Aorta (tissue), 5 donors: ENCODE data around the gene RASA4B. TPM values are rescaled to one million over a fixed set of nuclear protein-coding genes. Genes with fewer than 3 reads are reported as not detected.
A peak's percentile ranks its signal among the peaks of the same experiment; 100 is the strongest.
"Not testable (repeated sequence)": the region's sequence is repeated elsewhere in the genome, so short reads cannot be mapped to it uniquely, and the experiment has no call there.

ENCODE experiments used
- ATAC-seq: fragments of 200-7000 bp; cut with Tn5 transposase; one replicate; pipeline ENCODE4 v1.9.1; 2022; ENCODE audit warnings: moderate library complexity; ENCODE audit not compliant: low FRiP score
- DNase-seq, 2 donors: peaks; one replicate each; pipeline ENCODE4 v3.0.0-alpha.2; 2020
- H3K27ac ChIP-seq, 2 donors: one replicate each; pipeline ENCODE4 v1.5.1; 2013; ENCODE audit warnings: low read length in 2 of 2, mild to moderate bottlenecking in 2 of 2, moderate library complexity in 2 of 2, control low read depth in 1 of 2, inconsistent platforms in 1 of 2, low read depth in 1 of 2
- H3K27me3 ChIP-seq, 2 donors: one replicate each; pipeline ENCODE4 v1.6.1; 2013; ENCODE audit warnings: control low read depth in 1 of 2, low read length in 1 of 2, mild to moderate bottlenecking in 1 of 2, moderate library complexity in 1 of 2; ENCODE audit not compliant: insufficient read depth in 2 of 2, control insufficient read depth in 1 of 2
- H3K36me3 ChIP-seq, 2 donors: one replicate each; pipeline ENCODE4 v1.6.1; 2013; ENCODE audit warnings: control low read depth in 1 of 2, low read length in 1 of 2, mild to moderate bottlenecking in 1 of 2; ENCODE audit not compliant: insufficient read depth in 2 of 2, control insufficient read depth in 1 of 2
- H3K4me1 ChIP-seq, 2 donors: one replicate each; pipeline ENCODE4 v1.6.1; 2013; ENCODE audit warnings: low read length in 2 of 2, control low read depth in 1 of 2, mild to moderate bottlenecking in 1 of 2, moderate library complexity in 1 of 2; ENCODE audit not compliant: insufficient read depth in 2 of 2, control insufficient read depth in 1 of 2
- H3K4me3 ChIP-seq, 2 donors: one replicate each; pipeline ENCODE4 v1.5.1; 2013; ENCODE audit warnings: low read length in 2 of 2, control low read depth in 1 of 2, mild to moderate bottlenecking in 1 of 2
- H3K9me3 ChIP-seq: one replicate; pipeline ENCODE4 v1.6.1; 2013; ENCODE audit warnings: mild to moderate bottlenecking, low read length; ENCODE audit not compliant: control insufficient read depth
- WGBS, 2 donors: extraction: QIAGEN DNeasy Blood & Tissue Kit; methylation state at CpG; one replicate each; pipeline ENCODE4 v1.1.7; 2013; 5-methylcytosine and 5-hydroxymethylcytosine counted together
- intact Hi-C, 2 donors: fragments of 100-400 bp; cut with DNase I; formaldehyde crosslinking; loops; one replicate each; pipeline versions ENCODE4 v1.14.2 to v1.15.0; 2022
- polyA plus RNA-seq, 2 donors: library from polyadenylated mRNA; stranded (reverse); fragments of 200-250 nt; gene quantifications; one replicate each; pipeline ENCODE4 v1.2.3, GENCODE V29; 2013
- total RNA-seq, 2 donors: library from RNA; stranded (reverse); fragmentation: NEBNext Ultra II Directional; extraction: Animal tissue kit (Norgen Biotek cat#: 25700); gene quantifications; one replicate each; pipeline ENCODE4 v1.2.1, GENCODE V29; 2021
- donor health status: healthy with polysubstance abuse.
- donor health status: Bipolar disorder and iron deficiency.
- donor health status: DM: no; HTN: no; CAD: no.
- donor health status: DM: no; HTN: no; CAD: no.
- donor health status: DM: yes; HTN: yes; CAD: no.

Gene RASA4B
- total and polyA plus RNA-seq, 4 donors = 14.4 to 81.9 (median 47.5) TPM

DNA sequence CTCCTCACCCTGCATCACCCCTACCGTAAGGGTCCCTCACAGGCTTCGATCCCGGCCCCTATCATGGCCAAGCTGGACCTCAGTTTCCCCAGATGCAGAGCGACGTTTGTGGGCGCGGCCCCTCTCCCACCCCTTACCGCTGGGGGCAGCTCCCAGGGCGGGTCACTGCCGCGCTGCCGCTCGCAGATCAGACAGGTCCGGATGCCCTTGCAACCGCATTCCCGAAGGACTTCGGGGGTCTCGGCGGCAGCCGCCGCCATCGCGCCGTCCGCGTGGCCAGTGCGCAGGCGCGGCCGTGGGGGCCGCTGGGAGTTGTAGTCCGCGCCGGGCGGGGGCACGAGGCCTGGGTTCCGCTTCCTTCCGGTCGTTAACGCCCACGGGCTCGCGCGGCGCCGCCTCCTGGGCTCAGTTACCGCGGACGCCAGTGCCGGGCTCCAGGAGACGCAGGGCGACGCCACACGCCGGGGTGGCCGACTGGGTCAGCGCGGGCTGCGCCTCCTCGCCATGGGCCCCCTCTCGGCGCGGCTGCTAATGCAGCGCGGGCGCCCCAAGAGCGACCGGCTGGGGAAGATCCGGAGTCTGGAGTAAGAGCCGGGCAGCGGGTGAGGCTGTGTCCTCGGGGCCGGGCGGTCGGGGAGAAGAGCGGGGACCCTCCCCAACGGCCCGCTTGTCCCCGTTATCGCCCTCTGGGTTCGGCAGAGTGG, 52.8 kb downstream of the RASA4B start, which contains the start of the genes ALKBH4 and LRWD1:
TSS of gene ALKBH4 (minus strand) at position 287 of the 704 bp plus-strand sequence. CDS start at position 260, 27 bp downstream.
TSS of gene LRWD1 (plus strand) at position 408 of the 704 bp plus-strand sequence. CDS start at position 505, 97 bp downstream.
- ATAC-seq = peak; percentile 95
- no peaks in the 10 kb centered on the region for H3K27me3 ChIP-seq
- DNase-seq = peak; percentile 96 to 99
- H3K4me1 ChIP-seq = no peaks in the 10 kb centered on the region
- no peak within 1 kb of the TSS for H3K27ac ChIP-seq
- H3K4me3 ChIP-seq = peak within 1 kb of the TSS; percentile 50 to 96
- no peaks in the 10 kb centered on the region for H3K9me3 ChIP-seq
- H3K36me3 ChIP-seq = no peaks in the 10 kb centered on the region
- 0 to 1% methylated on average over 50 to 81 of the region's 81 CpGs for WGBS, 2 donors
- intact Hi-C loops = no loop called here

DNA sequence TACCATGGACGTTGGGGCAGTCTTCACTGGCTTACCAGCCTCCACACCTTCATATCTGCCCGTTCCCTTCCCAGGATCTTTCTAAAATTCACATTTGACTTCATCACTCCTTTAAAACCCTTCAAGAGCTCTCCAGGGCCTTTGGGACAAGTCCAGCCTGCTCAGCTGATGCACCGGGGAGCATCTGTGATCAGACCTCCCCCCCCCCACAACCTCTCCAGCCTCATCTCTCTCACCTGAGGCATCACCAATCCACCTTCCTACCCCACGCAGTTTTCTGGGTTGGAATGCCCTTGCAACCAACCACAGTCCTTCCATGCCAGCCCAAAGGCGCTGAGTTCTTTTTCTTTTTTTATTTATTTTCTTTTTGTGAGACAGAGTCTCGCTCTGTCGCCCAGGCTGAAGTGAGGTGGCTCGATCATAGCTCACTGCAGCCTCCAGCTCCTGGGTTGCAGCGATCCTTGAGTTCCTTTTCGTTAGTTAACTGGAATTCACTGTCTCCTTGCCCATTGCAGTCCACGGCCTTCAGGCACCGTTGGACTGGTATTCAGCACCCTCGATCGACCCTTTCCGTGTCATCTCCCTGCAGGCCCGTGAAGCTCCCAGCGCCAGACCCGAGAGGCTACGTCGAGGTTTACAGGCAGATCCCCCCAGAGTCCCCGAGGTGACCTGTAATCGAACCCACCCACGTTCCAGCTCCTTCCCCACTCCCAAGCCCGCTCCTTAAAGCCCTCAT, 53.6 kb downstream of the RASA4B start:
- H3K27me3 ChIP-seq = no peaks in the 10 kb centered on the region
- 9% methylated on average over 24 of the region's 24 CpGs for WGBS, 2 donors
- no peaks in the 10 kb centered on the region for H3K9me3 ChIP-seq
- peak in 1 of 2 donors; percentile 57 for DNase-seq
- H3K4me1 ChIP-seq = no peaks in the 10 kb centered on the region
- no peak for ATAC-seq
- H3K36me3 ChIP-seq = no peaks in the 10 kb centered on the region
- intact Hi-C loops = no loop called here
- H3K27ac ChIP-seq = no peak overlapping the region
- peak overlapping the region; percentile 50 to 96 for H3K4me3 ChIP-seq

DNA sequence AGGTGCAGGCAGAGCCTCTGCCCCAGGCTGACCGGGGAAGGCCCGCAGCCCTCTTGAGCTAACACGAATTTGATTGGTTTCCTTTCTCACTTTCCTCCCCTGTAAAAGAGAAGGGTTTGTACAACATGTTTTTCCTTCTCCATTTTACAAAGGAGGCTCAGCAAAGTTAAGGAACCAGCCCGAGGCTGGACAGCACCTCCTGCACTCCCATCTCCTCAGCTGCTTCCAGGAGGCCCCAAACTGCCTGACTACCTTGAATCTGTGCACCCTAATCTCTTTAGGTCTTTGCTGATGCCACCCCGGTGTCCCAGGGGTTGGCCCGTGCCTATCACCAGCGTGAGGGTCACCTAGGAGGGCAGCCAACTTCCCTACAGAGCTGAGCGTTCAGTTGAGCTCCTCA, 57.1 kb downstream of the RASA4B start:
- Histone ChIP-seq H3K27me3 (no peaks in the 10 kb centered on the region), H3K27ac (no peak overlapping the region), H3K9me3 (no peaks in the 10 kb centered on the region), H3K36me3 (peaks cover 0 to 5% of the 10 kb centered on the region in 2 donors), H3K4me3 (no peak overlapping the region), H3K4me1 (no peaks in the 10 kb centered on the region)
- intact Hi-C loops = no loop called here
- 87 to 90% methylated on average over 8 of the region's 8 CpGs for WGBS, 2 donors
- no peak for DNase-seq
- no peak for ATAC-seq

DNA sequence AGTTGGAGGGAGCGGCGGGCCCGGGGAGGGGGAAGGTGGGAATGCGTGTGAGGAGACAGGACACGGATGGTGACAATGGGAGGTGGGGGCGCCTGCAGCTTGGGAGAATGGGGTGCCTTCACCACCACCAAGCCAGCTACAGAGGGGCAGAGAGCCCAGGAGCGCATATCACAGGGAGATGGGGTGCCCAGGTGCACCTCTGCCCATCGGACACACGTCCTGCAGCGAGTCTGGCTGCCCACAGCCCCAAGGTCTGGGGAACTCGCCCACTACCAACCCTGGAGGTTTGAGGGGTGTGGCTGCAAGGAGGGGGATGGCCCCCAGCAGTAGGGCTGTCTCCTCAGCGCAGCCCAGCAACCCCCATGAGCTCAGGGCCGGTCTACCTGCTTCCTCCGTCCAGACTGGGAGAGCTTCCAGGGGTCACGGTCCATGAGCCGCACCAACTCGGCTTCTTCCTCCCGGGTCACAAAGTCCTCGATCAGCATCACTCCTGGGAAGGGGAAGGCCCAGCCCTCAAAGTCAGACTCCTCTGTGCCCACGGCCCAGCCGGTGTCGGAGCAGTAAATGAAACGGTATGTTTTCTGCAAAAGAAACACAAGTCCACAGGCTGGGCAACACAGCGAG, 58.2 kb downstream of the RASA4B start:
- DNase-seq (no peak), ATAC-seq (no peak)
- 93 to 95% methylated on average over 24 of the region's 24 CpGs for WGBS, 2 donors
- Histone ChIP-seq H3K27me3 (no peaks in the 10 kb centered on the region), H3K4me3 (no peak overlapping the region), H3K36me3 (peaks cover 0 to 5% of the 10 kb centered on the region in 2 donors), H3K27ac (no peak overlapping the region), H3K9me3 (no peaks in the 10 kb centered on the region), H3K4me1 (no peaks in the 10 kb centered on the region)
- intact Hi-C loops = no loop called here

DNA sequence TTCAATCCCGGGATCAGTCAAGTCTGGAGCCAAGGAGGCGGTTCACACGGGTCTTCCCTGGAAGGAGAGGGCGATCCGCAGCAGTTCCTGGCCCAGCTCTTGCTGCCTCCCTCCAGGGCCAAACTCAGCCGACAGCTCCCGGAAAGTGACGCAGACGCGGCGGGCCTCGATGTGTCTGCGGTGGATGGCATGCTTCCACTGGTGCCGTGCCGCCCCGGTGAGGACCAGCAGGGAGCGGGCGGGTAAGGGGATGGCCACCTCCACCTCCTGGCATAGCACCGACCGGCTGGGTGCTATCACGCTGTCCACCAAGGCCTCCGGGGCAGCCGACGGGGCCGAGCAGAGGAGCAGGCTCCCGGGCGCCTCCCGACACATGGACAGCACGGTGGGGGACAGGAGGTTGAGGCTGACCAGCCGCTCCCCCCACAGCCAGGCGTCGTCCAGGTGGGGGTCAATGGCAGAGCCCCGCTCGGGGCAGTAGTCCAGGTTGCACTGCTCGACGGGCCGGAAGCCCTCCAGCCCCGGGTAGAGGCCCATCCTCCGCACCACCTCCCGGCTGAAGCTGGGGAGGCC, 60.1 kb downstream of the RASA4B start:
- Histone ChIP-seq H3K36me3 (peaks cover 0 to 5% of the 10 kb centered on the region in 2 donors), H3K9me3 (no peaks in the 10 kb centered on the region), H3K27ac (no peak overlapping the region), H3K4me3 (no peak overlapping the region), H3K27me3 (no peaks in the 10 kb centered on the region), H3K4me1 (no peaks in the 10 kb centered on the region)
- ATAC-seq (no peak), DNase-seq (no peak)
- WGBS, 2 donors = 93% methylated on average over 40 of the region's 40 CpGs
- intact Hi-C loops = no loop called here

DNA sequence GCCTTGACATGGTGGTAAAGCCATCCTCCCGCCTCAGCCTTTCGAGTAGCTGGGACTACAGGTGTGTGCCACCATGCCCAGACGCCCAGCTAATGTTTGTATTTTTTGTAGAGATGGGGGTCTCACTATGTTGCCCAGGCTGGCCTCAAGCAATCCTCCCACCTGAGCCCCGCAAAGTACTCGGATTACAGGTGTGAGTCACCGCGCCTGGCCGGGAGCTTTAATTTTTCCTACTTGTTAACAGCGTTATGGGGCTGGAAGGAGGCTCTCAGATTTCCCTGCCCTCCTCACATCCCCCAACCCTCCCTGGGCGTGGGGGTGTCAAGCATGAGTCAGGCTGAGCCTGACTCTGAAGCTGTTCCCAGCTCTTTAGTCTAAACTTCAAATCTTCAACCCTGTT, 61.2 kb downstream of the RASA4B start:
- no peaks in the 10 kb centered on the region for H3K27me3 ChIP-seq
- intact Hi-C loops = no loop called here
- DNase-seq = no peak
- H3K4me1 ChIP-seq = no peaks in the 10 kb centered on the region
- H3K27ac ChIP-seq = no peak overlapping the region
- peaks cover 0 to 5% of the 10 kb centered on the region in 2 donors for H3K36me3 ChIP-seq
- no peaks in the 10 kb centered on the region for H3K9me3 ChIP-seq
- WGBS, 2 donors = 83 to 84% methylated on average over 10 of the region's 10 CpGs
- ATAC-seq = no peak
- H3K4me3 ChIP-seq = no peak overlapping the region

DNA sequence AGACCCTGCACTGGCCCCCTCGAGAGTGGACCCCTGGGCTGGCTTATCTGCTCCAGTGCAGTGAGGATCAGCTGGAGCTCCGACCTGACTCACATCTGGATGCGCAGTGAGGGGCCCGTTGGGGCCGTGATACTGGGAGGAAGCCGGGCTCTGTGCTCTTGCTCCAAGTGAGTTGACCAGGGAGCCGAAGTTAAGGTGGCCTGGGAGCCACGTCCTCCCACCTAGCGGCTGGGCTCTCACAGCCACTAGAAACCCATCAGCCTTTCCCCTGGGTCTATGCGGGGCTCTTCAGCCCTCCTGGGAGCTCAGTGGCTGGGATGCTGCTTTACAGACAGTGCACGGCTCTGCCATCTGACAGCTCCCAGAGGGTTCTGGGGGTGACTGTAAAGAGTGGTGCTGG, 62.0 kb downstream of the RASA4B start:
- H3K27ac ChIP-seq = no peak overlapping the region
- intact Hi-C loops = no loop called here
- WGBS, 2 donors = 85 to 88% methylated on average over 11 of the region's 11 CpGs
- DNase-seq (no peak), ATAC-seq (no peak)
- no peaks in the 10 kb centered on the region for H3K27me3 ChIP-seq
- no peaks in the 10 kb centered on the region for H3K9me3 ChIP-seq
- H3K36me3 ChIP-seq = peaks cover 0 to 5% of the 10 kb centered on the region in 2 donors
- H3K4me3 ChIP-seq = no peak overlapping the region
- no peaks in the 10 kb centered on the region for H3K4me1 ChIP-seq

DNA sequence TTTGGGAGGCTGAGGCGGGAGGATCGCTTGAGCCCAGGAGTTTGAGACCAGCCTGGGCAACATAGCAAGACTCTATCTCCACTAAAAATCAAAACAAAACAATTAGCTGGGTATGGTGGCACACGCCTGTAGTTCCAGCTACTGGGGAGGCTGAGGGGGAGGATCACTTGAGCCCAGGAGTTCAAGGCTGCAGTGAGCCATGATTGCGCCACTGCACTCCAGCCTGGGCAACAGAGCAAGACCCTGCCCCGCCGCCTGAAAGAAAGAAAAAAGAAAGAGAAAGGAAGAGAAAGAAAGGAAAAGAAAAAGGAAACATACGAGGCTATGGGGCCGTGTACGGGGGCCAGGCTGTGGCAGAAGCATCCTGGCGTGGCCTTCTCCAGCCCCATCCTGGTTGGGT, 62.6 kb downstream of the RASA4B start:
- H3K27ac ChIP-seq, H3K36me3 ChIP-seq, H3K4me1 ChIP-seq, H3K4me3 ChIP-seq, ATAC-seq, intact Hi-C loops, H3K9me3 ChIP-seq, DNase-seq, H3K27me3 ChIP-seq: not testable (repeated sequence)
- 91 to 93% methylated on average over 10 of the region's 10 CpGs for WGBS, 2 donors
